Trophoblast cell (in vitro differentiated cells and primary cell): ENCODE data around the gene MPV17L.
"Not testable (repeated sequence)": the region's sequence is repeated elsewhere in the genome, so short reads cannot be mapped to it uniquely, and the experiment has no call there.

Source experiments
- DNase-seq, 2 donors: peaks; one replicate each; pipeline ENCODE4 v3.0.0-alpha.2; 2016
- H2AFZ ChIP-seq: 2 replicates; pipeline ENCODE4 v1.6.1; 2013; ENCODE audit warnings: low read length, moderate library complexity, mild to moderate bottlenecking; ENCODE audit not compliant: insufficient read depth, poor library complexity
- H2AK5ac ChIP-seq: 2 replicates; pipeline ENCODE4 v1.6.1; 2013; ENCODE audit warnings: mild to moderate bottlenecking, low read length
- H2BK120ac ChIP-seq: 2 replicates; pipeline ENCODE4 v1.6.1; 2013; ENCODE audit warnings: low read length, mild to moderate bottlenecking, moderate library complexity; ENCODE audit not compliant: insufficient read depth, poor library complexity
- H2BK12ac ChIP-seq: 2 replicates; pipeline ENCODE4 v1.6.1; 2013; ENCODE audit warnings: mild to moderate bottlenecking, low read length, moderate library complexity
- H2BK5ac ChIP-seq: 2 replicates; pipeline ENCODE4 v1.6.1; 2013; ENCODE audit warnings: low read length, low read depth, moderate library complexity, mild to moderate bottlenecking; ENCODE audit not compliant: poor library complexity
- H3K14ac ChIP-seq: 2 replicates; pipeline ENCODE4 v1.6.1; 2013; ENCODE audit warnings: mild to moderate bottlenecking, low read length
- H3K18ac ChIP-seq: 2 replicates; pipeline ENCODE4 v1.6.1; 2013; ENCODE audit warnings: mild to moderate bottlenecking, low read length
- H3K23ac ChIP-seq: 2 replicates; pipeline ENCODE4 v1.6.1; 2013; ENCODE audit warnings: low read length
- H3K27ac ChIP-seq: 2 replicates; pipeline ENCODE4 v1.5.1; 2013; ENCODE audit warnings: low read depth, mild to moderate bottlenecking, inconsistent platforms, low read length, moderate library complexity
- H3K27me3 ChIP-seq: 2 replicates; pipeline ENCODE4 v1.6.1; 2013; ENCODE audit warnings: inconsistent platforms, mild to moderate bottlenecking, low read length, moderate library complexity; ENCODE audit not compliant: insufficient read depth
- H3K36me3 ChIP-seq, 2 experiments: 1 replicate in 1 of 2; 2 replicates in 1 of 2; pipeline ENCODE4 v1.6.1; 2013; ENCODE audit warnings: low read length in 2 of 2, mild to moderate bottlenecking in 2 of 2, moderate library complexity in 1 of 2; ENCODE audit not compliant: insufficient read depth in 2 of 2, control insufficient read depth in 1 of 2
- H3K4ac ChIP-seq: 2 replicates; pipeline ENCODE4 v1.6.1; 2013; ENCODE audit warnings: low read depth, mild to moderate bottlenecking, low read length, moderate library complexity
- H3K4me1 ChIP-seq, 2 experiments: 1 replicate in 1 of 2; 2 replicates in 1 of 2; pipeline ENCODE4 v1.6.1; 2013; ENCODE audit warnings: low read length in 2 of 2, mild to moderate bottlenecking in 2 of 2, moderate library complexity in 1 of 2; ENCODE audit not compliant: insufficient read depth in 2 of 2, control insufficient read depth in 1 of 2
- H3K4me2 ChIP-seq: 2 replicates; pipeline ENCODE4 v1.6.1; 2013; ENCODE audit warnings: inconsistent platforms, mild to moderate bottlenecking, low read length, moderate library complexity
- H3K4me3 ChIP-seq: 2 replicates; pipeline ENCODE4 v1.5.1; 2013; ENCODE audit warnings: mild to moderate bottlenecking, low read depth, low read length, inconsistent platforms
- H3K79me1 ChIP-seq: one replicate; pipeline ENCODE4 v1.6.1; 2013; ENCODE audit warnings: low read length
- H3K79me2 ChIP-seq: 2 replicates; pipeline ENCODE4 v1.6.1; 2013; ENCODE audit warnings: low read length, mild to moderate bottlenecking; ENCODE audit not compliant: control insufficient read depth, insufficient read depth, poor library complexity
- H3K9ac ChIP-seq: 2 replicates; pipeline ENCODE4 v1.6.1; 2013; ENCODE audit warnings: mild to moderate bottlenecking, low read length
- H3K9me3 ChIP-seq: 2 replicates; pipeline ENCODE4 v1.6.1; 2013; ENCODE audit warnings: low read depth, mild to moderate bottlenecking, control low read depth, inconsistent platforms, low read length; ENCODE audit not compliant: insufficient read depth
- H4K12ac ChIP-seq: 2 replicates; pipeline ENCODE4 v1.6.1; 2013; ENCODE audit warnings: low read depth, mild to moderate bottlenecking, low read length, moderate library complexity
- H4K8ac ChIP-seq: 2 replicates; pipeline ENCODE4 v1.6.1; 2013; ENCODE audit warnings: low read depth, mild to moderate bottlenecking, low read length, moderate library complexity
- H4K91ac ChIP-seq: one replicate; pipeline ENCODE4 v1.6.1; 2013; ENCODE audit warnings: low read depth, mild to moderate bottlenecking, low read length, moderate library complexity
- WGBS: extraction: QIAGEN DNeasy Blood & Tissue Kit; methylation state at CpG from one replicate; pipeline ENCODE4 v1.1.7; 2013; ENCODE audit warnings: missing lambda C conversion rate; ENCODE audit not compliant: insufficient read length, insufficient coverage; ENCODE audit errors: extremely low coverage; 5-methylcytosine and 5-hydroxymethylcytosine counted together

The MPV17L gene

GRCh38 chr16:15440852-15441251 lies 45.3 kb downstream of the MPV17L start:
- no peaks in the 10 kb centered on the region for H3K79me2 ChIP-seq
- no peak overlapping the region for H2BK5ac ChIP-seq
- no peak overlapping the region for H3K9ac ChIP-seq
- H3K23ac ChIP-seq = no peak overlapping the region
- no peak overlapping the region for H4K12ac ChIP-seq
- H3K4me1 ChIP-seq = no peaks in the 10 kb centered on the region
- H3K9me3 ChIP-seq = no peaks in the 10 kb centered on the region
- H3K4me3 ChIP-seq = no peak overlapping the region
- H3K18ac ChIP-seq = no peak overlapping the region
- H4K91ac ChIP-seq = no peak overlapping the region
- no peak overlapping the region for H3K14ac ChIP-seq
- H3K4ac ChIP-seq = no peak overlapping the region
- H2AFZ ChIP-seq = no peak overlapping the region
- DNase-seq = no peak
- H2BK12ac ChIP-seq = no peak overlapping the region
- H3K36me3 ChIP-seq = no peaks in the 10 kb centered on the region
- no peak overlapping the region for H2AK5ac ChIP-seq
- H4K8ac ChIP-seq = no peak overlapping the region
- H2BK120ac ChIP-seq = no peak overlapping the region
- peaks cover under 1% of the 10 kb centered on the region for H3K27me3 ChIP-seq
- H3K27ac ChIP-seq = no peak overlapping the region
- no CpG with 5 or more reads among the region's 3 CpGs for WGBS
- no peak overlapping the region for H3K4me2 ChIP-seq
- no peaks in the 10 kb centered on the region for H3K79me1 ChIP-seq

GRCh38 chr16:15442140-15442539 lies 46.6 kb downstream of the MPV17L start:
- H3K4ac ChIP-seq, H3K27me3 ChIP-seq, H4K91ac ChIP-seq, H3K27ac ChIP-seq, H2AK5ac ChIP-seq, H4K12ac ChIP-seq, H3K18ac ChIP-seq, H3K4me2 ChIP-seq, H2BK5ac ChIP-seq, H3K4me3 ChIP-seq, H3K9me3 ChIP-seq, H2BK120ac ChIP-seq, H2BK12ac ChIP-seq, H3K4me1 ChIP-seq, H3K79me2 ChIP-seq, H4K8ac ChIP-seq, H3K14ac ChIP-seq, H3K36me3 ChIP-seq, DNase-seq, H3K79me1 ChIP-seq, H3K23ac ChIP-seq, H2AFZ ChIP-seq, H3K9ac ChIP-seq: not testable (repeated sequence)
- WGBS = no CpG with 5 or more reads among the region's 5 CpGs

- Histone ChIP-seq H2BK12ac (no peak overlapping the region), H2AFZ (no peak overlapping the region), H4K91ac (no peak overlapping the region), H3K4me1 (no peaks in the 10 kb centered on the region), H3K9ac (no peak overlapping the region), H3K14ac (no peak overlapping the region), H3K27me3 (no peaks in the 10 kb centered on the region), H2BK5ac (no peak overlapping the region), H3K4ac (no peak overlapping the region), H3K79me2 (no peaks in the 10 kb centered on the region), H3K4me2 (no peak overlapping the region), H4K12ac (no peak overlapping the region), H2AK5ac (no peak overlapping the region), H3K23ac (no peak overlapping the region), H2BK120ac (no peak overlapping the region), H4K8ac (no peak overlapping the region), H3K36me3 (no peaks in the 10 kb centered on the region), H3K27ac (no peak overlapping the region), H3K18ac (no peak overlapping the region), H3K9me3 (no peaks in the 10 kb centered on the region), H3K4me3 (no peak overlapping the region), H3K79me1 (no peaks in the 10 kb centered on the region)
- no CpG with 5 or more reads among the region's 4 CpGs for WGBS
- DNase-seq = no peak
Measured at GRCh38 chr16:15443753-15444152, 48.2 kb downstream of the MPV17L start.

- no peak overlapping the region for H2AFZ ChIP-seq
- H3K18ac ChIP-seq = no peak overlapping the region
- no peak overlapping the region for H3K14ac ChIP-seq
- no peaks in the 10 kb centered on the region for H3K27me3 ChIP-seq
- H4K91ac ChIP-seq = no peak overlapping the region
- H3K27ac ChIP-seq = no peak overlapping the region
- H3K9ac ChIP-seq = no peak overlapping the region
- H3K36me3 ChIP-seq = no peaks in the 10 kb centered on the region
- H3K4me3 ChIP-seq = no peak overlapping the region
- WGBS = no CpG with 5 or more reads among the region's 3 CpGs
- no peak overlapping the region for H2AK5ac ChIP-seq
- H3K4me1 ChIP-seq = no peaks in the 10 kb centered on the region
- no peak overlapping the region for H4K12ac ChIP-seq
- H3K9me3 ChIP-seq = no peaks in the 10 kb centered on the region
- no peak for DNase-seq
- H3K4ac ChIP-seq = no peak overlapping the region
- H2BK5ac ChIP-seq = no peak overlapping the region
- no peak overlapping the region for H4K8ac ChIP-seq
- H3K23ac ChIP-seq = no peak overlapping the region
- H3K4me2 ChIP-seq = no peak overlapping the region
- H2BK12ac ChIP-seq = no peak overlapping the region
- H3K79me2 ChIP-seq = no peaks in the 10 kb centered on the region
- no peaks in the 10 kb centered on the region for H3K79me1 ChIP-seq
- H2BK120ac ChIP-seq = no peak overlapping the region
Measured at GRCh38 chr16:15444264-15444663, 48.7 kb downstream of the MPV17L start.
